Measurements from ENCODE around the gene NLGN1. TPM values are rescaled to one million over a fixed set of nuclear protein-coding genes. Genes with fewer than 3 reads are reported as not detected.

NLGN1 gene
- total RNA-seq, 1 experiment from 2014 or later = 0.85 TPM

DNA sequence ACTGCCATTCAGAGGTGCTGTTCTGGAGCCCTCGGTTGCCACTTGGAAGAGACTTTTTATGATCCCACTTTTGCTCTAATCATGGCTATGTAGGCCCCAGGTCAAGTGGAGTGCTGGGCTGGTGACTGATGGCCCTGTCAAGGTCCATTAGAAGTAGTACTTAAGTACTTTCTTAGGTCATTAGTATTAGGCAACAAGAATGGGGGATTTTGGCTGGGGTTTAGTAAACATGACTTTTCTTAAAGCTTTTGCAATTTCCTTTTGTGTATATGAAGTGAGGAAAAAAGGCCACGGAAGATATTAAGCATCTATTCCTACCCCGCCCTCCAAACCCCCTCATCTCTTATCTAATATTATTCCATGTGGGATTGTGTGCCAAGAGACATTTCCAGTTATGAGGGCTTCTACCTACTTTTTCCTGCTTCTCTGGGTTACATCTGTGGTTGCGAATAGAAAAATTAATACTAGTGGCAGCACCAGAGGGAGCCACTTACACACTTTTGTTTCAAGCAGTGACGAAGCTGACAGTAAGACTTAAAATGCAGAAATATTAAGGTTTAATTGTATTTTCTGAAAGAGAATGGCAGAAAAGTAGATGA is 13.9 kb downstream of the NLGN1 start:
- BruUV-seq (replicated peaks) = no TSS peak
- Histone ChIP-seq H3K27me3 (ENCODE audit: control insufficient read depth, insufficient read depth, low read length) (peaks cover 8% of the 10 kb centered on the region), H3K4me1 (ENCODE audit: control insufficient read depth, insufficient read depth, low read length) (no peaks in the 10 kb centered on the region), H3K4me3 (ENCODE audit: low read depth in 2 of 2, low read length in 2 of 2) (no peak overlapping the region), H3K27ac (ENCODE audit: low read length) (no peak overlapping the region), H3K9me3 (ENCODE audit: control insufficient read depth, insufficient read depth, low read depth, low read length) (no peaks in the 10 kb centered on the region), H3K36me3 (ENCODE audit: control insufficient read depth, insufficient read depth, low read length) (no peaks in the 10 kb centered on the region)
- TF ChIP-seq SIN3A (IDR thresholded peaks at IDR 0.05; ENCODE audit: borderline replicate concordance, insufficient read depth, low read depth, low read length) (no peak), TCF7L2 (IDR thresholded peaks at IDR 0.05; ENCODE audit: low read depth, low read length) (no peak), POLR2AphosphoS5 (IDR thresholded peaks at IDR 0.05; ENCODE audit: low read depth, low read length) (no peak)
- TF ChIP-seq, protein P1, sequence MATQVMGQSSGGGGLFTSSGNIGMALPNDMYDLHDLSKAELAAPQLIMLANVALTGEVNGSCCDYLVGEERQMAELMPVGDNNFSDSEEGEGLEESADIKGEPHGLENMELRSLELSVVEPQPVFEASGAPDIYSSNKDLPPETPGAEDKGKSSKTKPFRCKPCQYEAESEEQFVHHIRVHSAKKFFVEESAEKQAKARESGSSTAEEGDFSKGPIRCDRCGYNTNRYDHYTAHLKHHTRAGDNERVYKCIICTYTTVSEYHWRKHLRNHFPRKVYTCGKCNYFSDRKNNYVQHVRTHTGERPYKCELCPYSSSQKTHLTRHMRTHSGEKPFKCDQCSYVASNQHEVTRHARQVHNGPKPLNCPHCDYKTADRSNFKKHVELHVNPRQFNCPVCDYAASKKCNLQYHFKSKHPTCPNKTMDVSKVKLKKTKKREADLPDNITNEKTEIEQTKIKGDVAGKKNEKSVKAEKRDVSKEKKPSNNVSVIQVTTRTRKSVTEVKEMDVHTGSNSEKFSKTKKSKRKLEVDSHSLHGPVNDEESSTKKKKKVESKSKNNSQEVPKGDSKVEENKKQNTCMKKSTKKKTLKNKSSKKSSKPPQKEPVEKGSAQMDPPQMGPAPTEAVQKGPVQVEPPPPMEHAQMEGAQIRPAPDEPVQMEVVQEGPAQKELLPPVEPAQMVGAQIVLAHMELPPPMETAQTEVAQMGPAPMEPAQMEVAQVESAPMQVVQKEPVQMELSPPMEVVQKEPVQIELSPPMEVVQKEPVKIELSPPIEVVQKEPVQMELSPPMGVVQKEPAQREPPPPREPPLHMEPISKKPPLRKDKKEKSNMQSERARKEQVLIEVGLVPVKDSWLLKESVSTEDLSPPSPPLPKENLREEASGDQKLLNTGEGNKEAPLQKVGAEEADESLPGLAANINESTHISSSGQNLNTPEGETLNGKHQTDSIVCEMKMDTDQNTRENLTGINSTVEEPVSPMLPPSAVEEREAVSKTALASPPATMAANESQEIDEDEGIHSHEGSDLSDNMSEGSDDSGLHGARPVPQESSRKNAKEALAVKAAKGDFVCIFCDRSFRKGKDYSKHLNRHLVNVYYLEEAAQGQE (IDR thresholded peaks at IDR 0.05; ENCODE audit: insufficient read depth in 1 of 2, low read depth in 2 of 2, low read length in 1 of 2) = no peak
- TF ChIP-seq, protein P2, sequence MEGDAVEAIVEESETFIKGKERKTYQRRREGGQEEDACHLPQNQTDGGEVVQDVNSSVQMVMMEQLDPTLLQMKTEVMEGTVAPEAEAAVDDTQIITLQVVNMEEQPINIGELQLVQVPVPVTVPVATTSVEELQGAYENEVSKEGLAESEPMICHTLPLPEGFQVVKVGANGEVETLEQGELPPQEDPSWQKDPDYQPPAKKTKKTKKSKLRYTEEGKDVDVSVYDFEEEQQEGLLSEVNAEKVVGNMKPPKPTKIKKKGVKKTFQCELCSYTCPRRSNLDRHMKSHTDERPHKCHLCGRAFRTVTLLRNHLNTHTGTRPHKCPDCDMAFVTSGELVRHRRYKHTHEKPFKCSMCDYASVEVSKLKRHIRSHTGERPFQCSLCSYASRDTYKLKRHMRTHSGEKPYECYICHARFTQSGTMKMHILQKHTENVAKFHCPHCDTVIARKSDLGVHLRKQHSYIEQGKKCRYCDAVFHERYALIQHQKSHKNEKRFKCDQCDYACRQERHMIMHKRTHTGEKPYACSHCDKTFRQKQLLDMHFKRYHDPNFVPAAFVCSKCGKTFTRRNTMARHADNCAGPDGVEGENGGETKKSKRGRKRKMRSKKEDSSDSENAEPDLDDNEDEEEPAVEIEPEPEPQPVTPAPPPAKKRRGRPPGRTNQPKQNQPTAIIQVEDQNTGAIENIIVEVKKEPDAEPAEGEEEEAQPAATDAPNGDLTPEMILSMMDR (IDR thresholded peaks at IDR 0.05) = peak; percentile 58; the same call in 1 of the 2 replicates
- CTCF ChIA-PET = no interaction called here
- intact Hi-C loops (cut with micrococcal nuclease; ENCODE audit: unreplicated experiment) = loop anchor here (2.0 kb wide), 1 partner anchor 141 kb away; no protein-coding TSS in a partner anchor
- in situ Hi-C loops (cut with HindIII; ENCODE audit: low pct_unique_long_range_greater_than_20kb, low sequenced_read_pairs) = no loop called here
- no peak for DNase-seq (ENCODE audit: low read depth, low spot score)
- ATAC-seq = no peak
- POLR2A ChIA-PET = no interaction called here

DNA sequence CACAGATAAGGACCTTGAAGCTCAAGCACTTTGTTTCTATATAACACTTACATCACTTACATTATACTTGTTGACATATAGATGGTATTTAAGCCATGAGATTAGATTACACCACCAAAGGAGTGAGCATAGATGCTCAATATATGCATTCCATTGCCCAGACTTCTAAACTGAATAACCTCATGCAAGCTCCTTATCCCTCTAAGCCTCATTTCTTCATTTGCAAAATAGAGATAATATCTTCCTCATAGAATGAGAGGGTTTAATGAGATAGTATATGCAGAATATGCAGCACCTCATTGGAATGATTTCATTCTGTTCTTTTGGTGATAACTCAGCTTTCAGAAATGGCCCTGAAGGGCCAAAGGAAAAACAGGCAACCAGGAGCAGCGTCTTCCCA is 18.5 kb downstream of the NLGN1 start:
- H3K36me3 ChIP-seq (ENCODE audit: control insufficient read depth, insufficient read depth, low read length) = no peaks in the 10 kb centered on the region
- in situ Hi-C loops (cut with HindIII; ENCODE audit: low pct_unique_long_range_greater_than_20kb, low sequenced_read_pairs) = no loop called here
- intact Hi-C loops (cut with micrococcal nuclease; ENCODE audit: unreplicated experiment) = no loop called here
- ChIA-PET POLR2A (no interaction called here), CTCF (no interaction called here)
- TF ChIP-seq, protein P2 (IDR thresholded peaks at IDR 0.05) = no peak
- TF ChIP-seq, protein P1 (IDR thresholded peaks at IDR 0.05; ENCODE audit: insufficient read depth in 1 of 2, low read depth in 2 of 2, low read length in 1 of 2) = no peak
- no peak for TF ChIP-seq POLR2AphosphoS5 (IDR thresholded peaks at IDR 0.05; ENCODE audit: low read depth, low read length)
- TF ChIP-seq SIN3A (IDR thresholded peaks at IDR 0.05; ENCODE audit: borderline replicate concordance, insufficient read depth, low read depth, low read length) = no peak
- no peak for TF ChIP-seq TCF7L2 (IDR thresholded peaks at IDR 0.05; ENCODE audit: low read depth, low read length)
- no peak overlapping the region for H3K27ac ChIP-seq (ENCODE audit: low read length)
- ATAC-seq (no peak), DNase-seq (ENCODE audit: low read depth, low spot score) (no peak)
- no peak overlapping the region for H3K4me3 ChIP-seq (ENCODE audit: low read depth in 2 of 2, low read length in 2 of 2)
- BruUV-seq (replicated peaks) = no TSS peak
- H3K4me1 ChIP-seq (ENCODE audit: control insufficient read depth, insufficient read depth, low read length) = no peaks in the 10 kb centered on the region
- no peaks in the 10 kb centered on the region for H3K27me3 ChIP-seq (ENCODE audit: control insufficient read depth, insufficient read depth, low read length)
- no peaks in the 10 kb centered on the region for H3K9me3 ChIP-seq (ENCODE audit: control insufficient read depth, insufficient read depth, low read depth, low read length)

Measured in Panc1 (cell line).